Endothelial cell of umbilical vein (primary cell): ENCODE data around the gene PRR5. TPM values are rescaled to one million over a fixed set of nuclear protein-coding genes. Genes with fewer than 3 reads are reported as not detected.

Source experiments
- BruUV-seq: library from RNA; stranded (reverse); fragments of 400-500 nt; replicated peaks from 2 replicates; lab custom pipeline; 2021; lab: Mats Ljungman, UMichigan
- CTCF ChIA-PET: fragments of 300-600, 350-600 bp; sonication (Branson Sonifier 250); formaldehyde crosslinking; loops from one replicate; lab custom pipeline; 2021; ENCODE audit warnings: antibody characterized with exemption, inconsistent platforms; lab: Charles Lee
- POLR2A ChIA-PET: fragments of 300-600, 350-600 bp; sonication (Branson Sonifier 250); formaldehyde crosslinking; loops from one replicate; lab custom pipeline; 2021; ENCODE audit warnings: antibody characterized with exemption, inconsistent platforms; lab: Charles Lee
- DNase-seq: peaks from one replicate; pipeline ENCODE4 v3.0.0-alpha.2; 2011; ENCODE audit warnings: low read depth, low spot score
- FAIRE-seq: peaks from 2 replicates; lab custom pipeline; 2011; peaks lifted over from hg19 to GRCh38; lab: Jason Lieb, UNC
- H2AFZ ChIP-seq: 2 replicates; pipeline ENCODE4 v1.6.0; 2012; ENCODE audit warnings: low read depth, low read length, control low read depth, inconsistent platforms
- H3K27ac ChIP-seq: 2 replicates; pipeline ENCODE4 v1.5.1; 2011; ENCODE audit warnings: low read depth, mild to moderate bottlenecking, control low read depth, low read length, moderate library complexity; ENCODE audit not compliant: insufficient read depth
- H3K27me3 ChIP-seq, 2 experiments: 2 replicates each; pipeline versions ENCODE4 v1.6.0 to v1.6.1; 2011; ENCODE audit warnings: low read length in 2 of 2, mixed read lengths in 1 of 2; ENCODE audit not compliant: control insufficient read depth in 2 of 2, insufficient read depth in 2 of 2
- H3K36me3 ChIP-seq, 2 experiments: 2 replicates in 1 of 2; 3 replicates in 1 of 2; pipeline ENCODE4 v1.5.1; 2011; ENCODE audit warnings: low read length in 2 of 2, mild to moderate bottlenecking in 1 of 2, moderate library complexity in 1 of 2; ENCODE audit not compliant: control insufficient read depth in 2 of 2, insufficient read depth in 2 of 2; ENCODE audit errors: extremely low read depth in 1 of 2
- H3K4me1 ChIP-seq: 3 replicates; pipeline ENCODE4 v1.5.1; 2011; ENCODE audit warnings: mild to moderate bottlenecking, low read length; ENCODE audit not compliant: control insufficient read depth, insufficient read depth; ENCODE audit errors: extremely low read depth
- H3K4me2 ChIP-seq: 2 replicates; pipeline ENCODE4 v1.6.1; 2011; ENCODE audit warnings: low read length, control low read depth, mixed read lengths; ENCODE audit not compliant: insufficient read depth
- H3K4me3 ChIP-seq, 3 experiments: fragments of 200-600 bp in 1 of 3; sonication (generic), shearing (Covaris generic) in 1 of 3; replicated peaks in 1 of 3; 2 replicates each; pipeline ENCODE4 v1.5.1; 2011 to 2016; ENCODE audit warnings: control low read depth in 3 of 3, low read length in 3 of 3, mild to moderate bottlenecking in 2 of 3, inconsistent platforms in 1 of 3, low read depth in 1 of 3, moderate library complexity in 1 of 3; ENCODE audit not compliant: insufficient read depth in 1 of 3
- H3K79me2 ChIP-seq: 2 replicates; pipeline ENCODE4 v1.6.0; 2012; ENCODE audit warnings: low read length, inconsistent platforms; ENCODE audit not compliant: control insufficient read depth, insufficient read depth
- H3K9ac ChIP-seq: replicated peaks from 2 replicates; pipeline ENCODE3; 2011; ENCODE audit warnings: low read length, control low read depth; ENCODE audit not compliant: insufficient read depth; ENCODE audit errors: extremely low read depth
- H3K9me1 ChIP-seq: replicated peaks from 3 replicates; pipeline ENCODE4 v1.6.0; 2011; ENCODE audit warnings: mild to moderate bottlenecking, low read length; ENCODE audit not compliant: control insufficient read depth, insufficient read depth; ENCODE audit errors: extremely low read depth
- H3K9me3 ChIP-seq: replicated peaks from 2 replicates; pipeline ENCODE4 v1.5.1; 2012; ENCODE audit warnings: low read length, inconsistent platforms; ENCODE audit not compliant: control insufficient read depth, insufficient read depth
- H4K20me1 ChIP-seq: replicated peaks from 2 replicates; pipeline ENCODE3; 2011; ENCODE audit warnings: mild to moderate bottlenecking, low read length; ENCODE audit not compliant: control insufficient read depth, insufficient read depth; ENCODE audit errors: extremely low read depth
- EZH2 ChIP-seq: IDR thresholded peaks from 2 replicates; pipeline ENCODE4 v1.6.1; 2012; ENCODE audit warnings: borderline replicate concordance, low read depth, mild to moderate bottlenecking, moderate library complexity, low read length, inconsistent platforms; ENCODE audit not compliant: severe bottlenecking
- FOS ChIP-seq: IDR thresholded peaks from 2 replicates; pipeline ENCODE4 v1.6.1; 2011; ENCODE audit warnings: mild to moderate bottlenecking, low read length, moderate library complexity, borderline replicate concordance; ENCODE audit not compliant: insufficient read depth
- GATA2 ChIP-seq: IDR thresholded peaks from 2 replicates; pipeline ENCODE4 v1.7.0; 2011; ENCODE audit warnings: low read depth, mild to moderate bottlenecking, moderate library complexity, mixed read lengths, low read length; ENCODE audit not compliant: insufficient read length, insufficient read depth
- JUN ChIP-seq: IDR thresholded peaks from 2 replicates; pipeline ENCODE4 v1.6.1; 2011; ENCODE audit warnings: borderline replicate concordance, low read depth; ENCODE audit not compliant: insufficient read length, insufficient read depth
- MYC ChIP-seq: IDR thresholded peaks from one replicate; pipeline ENCODE4 v1.6.1; 2011; ENCODE audit warnings: mild to moderate bottlenecking, low read depth, low read length
- POLR2A ChIP-seq: IDR thresholded peaks from 2 replicates; pipeline ENCODE4 v1.6.1; 2012; ENCODE audit warnings: low read depth, mild to moderate bottlenecking, control low read depth, low read length
- POLR2AphosphoS5 ChIP-seq: IDR thresholded peaks from 2 replicates; pipeline ENCODE4 v1.6.1; 2012; ENCODE audit warnings: low read depth, mild to moderate bottlenecking, control low read depth, low read length, moderate library complexity; ENCODE audit not compliant: insufficient read depth
- dilution Hi-C: fragments of 300-500 bp; cut with MboI; formaldehyde crosslinking; loops from one replicate; pipeline ENCODE4 v1.15.0; 2019; ENCODE audit warnings: low sequenced_read_pairs; ENCODE audit not compliant: extremely low pct_ligation_motif_present
- intact Hi-C: fragments of 100-400 bp; cut with micrococcal nuclease; formaldehyde crosslinking; loops from one replicate; pipeline ENCODE4 v1.10.0; 2022
- polyA plus RNA-seq, 4 experiments: library from polyadenylated mRNA; depleted of rRNA in 3 of 4; stranded (reverse) in 3 of 4; unstranded in 1 of 4; fragments of >200 nt; gene quantifications; 2 replicates each; pipeline versions ENCODE4 v1.2.1 to v1.2.3, GENCODE V29; 2011 to 2012; ENCODE audit warnings: missing spikeins in 1 of 4
- total RNA-seq: library from RNA; stranded (reverse); gene quantifications from 2 replicates; pipeline ENCODE4 v1.2.3, GENCODE V29; 2021
- TF ChIP-seq, protein P1 (sequence below): IDR thresholded peaks from 2 replicates; pipeline ENCODE4 v1.6.1; 2011; ENCODE audit not compliant: insufficient read depth, insufficient read length
- TF ChIP-seq, protein P2 (sequence below), 2 donors: IDR thresholded peaks; 1 replicate in 1 of 2; 2 replicates in 1 of 2; pipeline ENCODE4 v1.5.1; 2011; ENCODE audit warnings: low read length in 2 of 2, mild to moderate bottlenecking in 2 of 2, moderate library complexity in 2 of 2, control low read depth in 1 of 2, inconsistent platforms in 1 of 2, low read depth in 1 of 2; ENCODE audit not compliant: insufficient read depth in 1 of 2; ENCODE audit errors: extremely low read depth in 1 of 2

PRR5 gene
- total and polyA plus RNA-seq, 2 donors (not counting 3 experiments of a cell fraction or from before 2014, with no cell fraction given) = 4.3 to 9.0 TPM

DNA sequence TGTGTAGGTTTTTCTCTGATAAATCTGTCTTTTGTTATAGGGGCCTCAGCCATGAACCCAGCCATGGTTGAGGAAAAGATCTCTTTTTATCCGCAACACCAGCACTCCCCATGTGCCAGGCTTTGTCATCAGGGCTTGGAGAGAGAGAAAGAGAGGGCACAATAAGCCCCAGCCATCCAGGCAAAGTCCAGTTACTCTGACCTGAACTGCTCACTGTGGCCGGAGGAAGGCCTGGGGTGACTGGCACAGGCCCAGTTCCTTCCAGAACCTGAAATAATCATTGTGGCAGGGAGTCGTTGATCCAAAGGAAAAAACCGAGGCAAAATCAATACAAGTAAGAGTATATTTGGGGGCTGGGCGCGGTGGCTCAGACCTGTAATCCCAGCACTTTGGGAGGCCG lies 46.5 kb downstream of the PRR5 start:
- Histone ChIP-seq H3K4me2 (no peak overlapping the region), H3K4me3 (no peak overlapping the region), H3K27ac (no peak overlapping the region), H4K20me1 (no peaks in the 10 kb centered on the region), H3K79me2 (no peaks in the 10 kb centered on the region), H2AFZ (no peak overlapping the region), H3K9me1 (no peaks in the 10 kb centered on the region), H3K4me1 (no peaks in the 10 kb centered on the region), H3K9me3 (no peaks in the 10 kb centered on the region), H3K36me3 (no peaks in the 10 kb centered on the region), H3K9ac (no peak overlapping the region), H3K27me3 (peaks cover 21 to 24% of the 10 kb centered on the region in 2 experiments)
- DNase-seq = no peak
- BruUV-seq = no TSS peak
- TF ChIP-seq MYC (no peak), EZH2 (no peak), POLR2AphosphoS5 (no peak)
- dilution Hi-C loops (no loop called here), intact Hi-C loops (no loop called here)
- ChIA-PET CTCF (no interaction called here), POLR2A (no interaction called here)
- no peak for FAIRE-seq

DNA sequence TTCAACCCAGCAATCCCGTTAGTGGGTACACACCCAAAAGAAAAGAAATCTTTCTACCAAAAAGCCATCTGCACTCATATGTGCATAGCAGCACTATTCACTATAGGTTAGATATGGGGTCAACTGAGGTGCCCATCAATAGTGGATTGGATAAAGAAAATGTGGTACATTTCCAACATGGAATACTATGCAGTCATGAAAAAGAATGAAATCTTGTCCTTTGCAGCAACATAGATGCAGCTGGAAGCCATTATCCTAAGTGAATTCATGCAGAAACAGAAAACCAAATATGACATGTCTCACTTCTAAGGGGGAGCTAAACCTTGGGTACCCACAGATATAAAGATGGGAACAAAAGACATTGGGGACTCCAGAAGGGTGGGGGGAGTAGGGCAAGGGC lies 48.5 kb downstream of the PRR5 start:
- H3K79me2 ChIP-seq = no peaks in the 10 kb centered on the region
- H3K9me3 ChIP-seq = no peaks in the 10 kb centered on the region
- H3K27me3 ChIP-seq = peaks cover 33% of the 10 kb centered on the region in 2 experiments
- no peaks in the 10 kb centered on the region for H4K20me1 ChIP-seq
- POLR2A ChIA-PET = no interaction called here
- no peak overlapping the region for H3K4me3 ChIP-seq
- DNase-seq = no peak
- intact Hi-C loops = no loop called here
- no TSS peak for BruUV-seq
- H2AFZ ChIP-seq = no peak overlapping the region
- dilution Hi-C loops = no loop called here
- no peak for TF ChIP-seq JUN
- TF ChIP-seq POLR2A = no peak
- no peak for TF ChIP-seq MYC
- TF ChIP-seq FOS = no peak
- no peak for TF ChIP-seq POLR2AphosphoS5
- TF ChIP-seq GATA2 = no peak
- TF ChIP-seq EZH2 = no peak
- TF ChIP-seq, protein P1, sequence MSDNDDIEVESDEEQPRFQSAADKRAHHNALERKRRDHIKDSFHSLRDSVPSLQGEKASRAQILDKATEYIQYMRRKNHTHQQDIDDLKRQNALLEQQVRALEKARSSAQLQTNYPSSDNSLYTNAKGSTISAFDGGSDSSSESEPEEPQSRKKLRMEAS = no peak
- TF ChIP-seq, protein P2, sequence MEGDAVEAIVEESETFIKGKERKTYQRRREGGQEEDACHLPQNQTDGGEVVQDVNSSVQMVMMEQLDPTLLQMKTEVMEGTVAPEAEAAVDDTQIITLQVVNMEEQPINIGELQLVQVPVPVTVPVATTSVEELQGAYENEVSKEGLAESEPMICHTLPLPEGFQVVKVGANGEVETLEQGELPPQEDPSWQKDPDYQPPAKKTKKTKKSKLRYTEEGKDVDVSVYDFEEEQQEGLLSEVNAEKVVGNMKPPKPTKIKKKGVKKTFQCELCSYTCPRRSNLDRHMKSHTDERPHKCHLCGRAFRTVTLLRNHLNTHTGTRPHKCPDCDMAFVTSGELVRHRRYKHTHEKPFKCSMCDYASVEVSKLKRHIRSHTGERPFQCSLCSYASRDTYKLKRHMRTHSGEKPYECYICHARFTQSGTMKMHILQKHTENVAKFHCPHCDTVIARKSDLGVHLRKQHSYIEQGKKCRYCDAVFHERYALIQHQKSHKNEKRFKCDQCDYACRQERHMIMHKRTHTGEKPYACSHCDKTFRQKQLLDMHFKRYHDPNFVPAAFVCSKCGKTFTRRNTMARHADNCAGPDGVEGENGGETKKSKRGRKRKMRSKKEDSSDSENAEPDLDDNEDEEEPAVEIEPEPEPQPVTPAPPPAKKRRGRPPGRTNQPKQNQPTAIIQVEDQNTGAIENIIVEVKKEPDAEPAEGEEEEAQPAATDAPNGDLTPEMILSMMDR (IDR thresholded peaks at IDR 0.05; ENCODE audit: extremely low read depth in 1 of 2, insufficient read depth in 1 of 2, low read depth in 1 of 2, low read length in 2 of 2) = no peak
- no peak for FAIRE-seq
- no peak overlapping the region for H3K4me2 ChIP-seq
- CTCF ChIA-PET = no interaction called here
- H3K36me3 ChIP-seq = no peaks in the 10 kb centered on the region
- no peak overlapping the region for H3K9ac ChIP-seq
- H3K9me1 ChIP-seq = no peaks in the 10 kb centered on the region
- no peaks in the 10 kb centered on the region for H3K4me1 ChIP-seq
- no peak overlapping the region for H3K27ac ChIP-seq
